Measurements from ENCODE around the gene CCDC148.

GRCh38 chr2:158456309-158457066 lies at the start of gene CCDC148, which contains the start of gene PKP4:
- TF ChIP-seq CTCF (IDR thresholded peaks at IDR 0.05), result peak; percentile 28
- no peak for TF ChIP-seq EZH2phosphoT487 (IDR thresholded peaks at IDR 0.05)
- no peak for TF ChIP-seq EZH2 (IDR thresholded peaks at IDR 0.05)

All from neural progenitor cell (in vitro differentiated cells).